NCI-H1436 (cell line): ENCODE data around the gene TMEM60.

ENCODE experiments used
- DNase-seq: peaks from one replicate; lab custom pipeline; 2025; lab: John Stamatoyannopoulos, UW

The TMEM60 gene

DNA sequence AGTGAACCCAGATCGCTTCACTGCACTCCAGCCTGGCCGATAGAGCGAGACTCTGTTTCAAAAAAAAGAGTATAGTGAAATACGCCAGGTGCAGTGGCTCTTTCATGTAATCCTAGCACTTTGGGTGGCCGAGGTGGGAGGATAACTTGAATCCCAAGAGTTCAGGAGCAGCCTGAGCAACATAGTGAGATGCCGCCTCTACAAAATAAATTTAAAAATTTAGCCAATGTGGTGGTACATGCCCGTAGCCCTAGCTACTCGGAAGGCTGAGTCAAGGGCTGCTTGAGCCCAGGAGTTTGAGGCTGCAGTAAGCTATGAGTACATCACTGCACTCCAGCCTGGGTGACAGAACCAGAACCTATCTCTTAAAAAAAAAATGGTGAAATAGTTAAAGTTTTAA lies 27.9 kb downstream of the TMEM60 start:
- no peak for DNase-seq

DNA sequence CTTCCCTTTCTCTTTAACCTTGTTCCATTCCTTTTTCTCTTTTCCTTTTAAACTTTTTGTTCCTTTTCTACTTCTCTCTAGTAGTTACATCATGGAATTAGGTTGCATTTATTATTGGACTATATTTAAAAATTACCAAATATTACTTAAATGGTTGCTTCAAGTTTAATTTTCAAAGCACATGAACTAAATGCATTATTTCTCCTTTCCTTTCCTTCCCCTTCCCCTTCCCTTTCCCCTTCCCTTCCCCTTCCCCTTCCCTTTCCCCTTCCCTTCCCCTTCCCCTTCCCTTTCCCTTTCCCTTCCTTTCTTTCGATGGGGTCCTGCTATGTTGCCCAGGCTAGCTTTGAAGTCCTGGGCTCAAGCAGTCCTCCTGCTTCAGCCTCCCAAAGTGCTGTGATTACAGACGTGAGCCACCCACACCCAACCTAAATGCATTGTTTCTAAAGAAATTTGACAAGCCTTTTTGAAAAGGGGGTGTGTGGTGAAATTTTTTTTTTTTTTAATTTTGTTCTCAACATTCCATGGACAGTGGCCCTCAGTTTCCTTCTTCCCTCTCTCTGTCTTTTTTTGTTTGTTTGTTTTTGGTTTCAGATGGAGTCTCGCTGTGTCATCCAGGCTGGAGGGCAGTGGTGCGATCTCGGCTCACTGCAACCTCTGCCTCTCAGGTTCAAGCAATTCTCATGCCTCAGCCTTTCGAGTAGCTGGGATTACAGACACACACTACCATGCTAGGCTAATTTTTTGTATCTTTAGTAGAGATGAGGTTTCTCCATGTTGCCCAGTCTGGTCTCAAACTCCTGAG lies 31.2 kb downstream of the TMEM60 start:
- no peak for DNase-seq

DNA sequence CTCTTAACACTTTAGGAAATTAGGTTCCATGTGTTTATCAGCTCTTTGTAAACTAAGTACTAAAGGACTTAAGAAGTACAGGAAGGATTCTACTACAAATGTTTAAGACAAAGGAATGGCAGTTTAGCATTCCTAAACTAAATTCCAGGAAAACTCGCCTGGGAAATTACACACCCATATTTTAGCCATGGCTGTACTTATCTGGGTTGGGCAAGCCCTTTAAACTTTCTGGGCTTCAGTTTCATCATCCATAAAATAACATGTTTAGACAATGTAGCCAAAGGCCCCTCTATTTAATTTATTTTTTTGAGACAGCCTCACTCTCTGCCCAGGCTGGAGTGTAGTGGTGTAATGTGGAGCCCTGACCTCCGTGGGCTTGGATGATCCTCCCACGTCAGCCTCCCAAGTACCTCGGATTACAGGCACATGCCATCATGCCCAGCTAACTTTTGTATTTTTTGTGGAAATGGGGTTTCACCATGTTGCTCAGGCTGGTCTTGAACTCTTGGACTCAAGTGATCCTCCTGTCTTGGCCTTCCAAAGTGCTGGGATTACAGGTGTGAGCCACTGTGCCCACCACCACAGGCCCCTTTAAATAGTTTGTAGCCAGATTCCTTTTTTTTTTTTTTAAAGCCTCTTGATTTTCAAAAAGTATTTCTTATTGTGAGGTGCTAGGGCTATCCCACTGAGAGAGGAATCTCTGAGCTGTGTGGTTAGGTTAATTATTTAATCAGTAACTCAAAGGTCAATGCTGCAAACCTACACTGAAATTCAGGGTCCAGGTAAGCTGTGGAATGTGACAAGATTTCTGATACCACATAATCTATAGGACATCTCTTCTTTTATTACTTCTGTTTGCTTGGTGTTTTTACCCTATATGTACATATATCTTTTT lies 32.1 kb downstream of the TMEM60 start:
- no peak for DNase-seq

DNA sequence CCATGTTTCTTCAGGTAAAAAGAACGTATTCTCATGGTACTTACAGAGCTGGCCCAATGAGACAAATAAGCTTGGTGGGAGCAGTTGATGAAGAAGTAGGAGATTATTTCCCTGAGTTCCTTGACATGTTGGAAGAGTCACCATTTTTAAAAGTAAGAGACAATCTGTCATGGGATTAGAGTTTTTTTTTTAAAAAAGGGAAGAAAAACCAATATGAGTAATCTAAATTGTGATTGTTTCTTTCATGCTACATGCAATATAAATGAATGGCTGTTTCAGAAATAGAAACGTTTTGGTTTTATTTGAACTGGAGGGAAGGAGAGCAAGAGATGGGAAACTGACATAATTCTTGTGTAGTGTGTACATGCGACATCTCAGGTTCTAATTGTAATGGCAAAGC lies 32.8 kb downstream of the TMEM60 start:
- DNase-seq: no peak

DNA sequence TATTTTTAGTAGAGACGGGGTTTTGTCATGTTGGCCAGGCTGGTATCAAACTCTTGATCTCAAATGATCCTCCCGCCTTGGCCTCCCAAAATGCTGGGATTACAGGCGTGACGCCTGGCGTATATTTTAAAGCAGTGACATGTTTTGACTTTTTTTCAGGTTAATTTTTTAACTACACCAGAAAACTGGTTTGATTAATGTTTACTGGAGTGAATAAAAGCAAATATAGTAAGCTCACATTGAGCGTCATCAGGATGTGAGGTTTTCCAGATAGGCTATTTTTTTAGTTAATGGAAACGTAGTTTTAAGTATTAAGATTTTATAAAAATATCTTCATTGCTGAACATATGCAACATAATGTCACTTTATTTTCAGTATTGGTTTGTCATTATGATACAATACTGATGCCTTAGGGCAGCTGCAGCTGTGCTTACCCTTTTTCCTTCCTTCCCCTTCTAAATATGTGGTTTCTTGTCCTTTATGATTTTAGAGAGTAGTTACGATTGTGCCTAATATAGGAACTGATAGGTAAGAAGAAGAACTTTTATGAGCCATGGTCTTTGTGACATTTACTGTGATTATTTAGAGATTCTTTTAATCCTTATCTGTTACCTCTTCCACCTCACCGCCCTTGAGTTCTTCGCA lies 37.3 kb downstream of the TMEM60 start:
- DNase-seq: no peak

DNA sequence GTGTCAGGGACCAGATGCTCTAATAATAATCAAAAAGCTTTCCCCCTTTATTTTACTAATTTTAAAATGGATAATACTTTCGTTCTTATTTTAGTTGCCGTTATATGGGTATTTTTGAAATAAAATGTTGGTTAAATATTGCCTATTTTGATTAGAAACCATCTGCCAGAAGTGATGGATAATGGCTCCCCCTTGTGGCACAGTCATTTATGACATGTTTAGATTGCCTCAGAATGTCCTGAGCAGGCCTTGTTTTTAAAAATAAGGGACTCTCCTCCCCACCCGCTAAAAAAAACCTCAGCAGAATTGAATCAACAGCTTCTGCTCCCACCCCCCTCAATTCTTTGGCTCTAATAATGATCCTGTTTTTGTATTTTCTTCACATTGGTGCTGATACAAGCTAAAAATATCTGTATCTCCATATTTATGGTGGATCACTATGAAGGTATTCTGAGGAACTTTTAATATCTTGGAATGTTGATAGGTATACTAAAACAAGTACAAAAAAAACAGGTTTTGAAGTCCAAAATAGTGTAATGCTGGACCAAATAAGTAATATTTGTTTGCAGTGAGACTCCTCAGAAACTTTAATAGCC lies 38.8 kb downstream of the TMEM60 start:
- DNase-seq: peak; percentile 40

DNA sequence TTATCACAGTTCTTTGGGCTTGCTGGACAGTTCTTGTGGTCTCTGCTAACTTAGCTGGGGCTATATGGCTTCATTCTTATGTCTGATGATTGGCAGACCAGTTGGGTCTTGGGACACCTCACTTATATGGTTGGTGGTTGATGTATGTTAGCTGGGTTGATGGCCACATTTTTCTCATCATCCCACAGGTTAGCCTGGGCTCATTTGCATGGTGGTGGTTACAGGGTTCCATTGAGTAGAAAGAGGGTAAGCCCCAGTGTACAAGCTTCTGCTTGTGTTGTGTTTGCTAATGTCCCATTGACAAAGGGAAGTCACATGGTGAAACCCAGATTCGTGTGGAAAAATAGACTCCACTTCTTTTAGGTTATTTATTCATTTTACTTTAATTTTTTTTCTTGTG lies 40.6 kb downstream of the TMEM60 start:
- no peak for DNase-seq

DNA sequence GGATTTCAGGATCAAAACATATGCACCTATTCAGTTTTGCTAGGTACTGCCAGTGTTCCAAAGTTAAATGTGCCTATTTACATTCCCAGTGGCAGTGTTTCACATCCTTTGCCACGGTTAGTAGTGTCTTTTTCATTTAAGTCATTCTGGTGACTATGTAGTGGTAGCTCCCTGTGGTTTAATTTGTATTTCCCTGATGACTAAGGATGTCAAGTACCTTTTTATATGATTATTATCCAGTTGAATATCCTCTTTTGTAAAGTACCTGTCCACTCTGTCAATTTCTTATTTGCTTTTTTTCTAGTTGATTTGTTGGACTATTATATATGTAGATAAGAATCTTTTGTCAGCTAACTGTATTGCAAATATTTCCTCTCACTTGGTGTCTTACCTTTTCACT lies 45.1 kb downstream of the TMEM60 start:
- DNase-seq: no peak

DNA sequence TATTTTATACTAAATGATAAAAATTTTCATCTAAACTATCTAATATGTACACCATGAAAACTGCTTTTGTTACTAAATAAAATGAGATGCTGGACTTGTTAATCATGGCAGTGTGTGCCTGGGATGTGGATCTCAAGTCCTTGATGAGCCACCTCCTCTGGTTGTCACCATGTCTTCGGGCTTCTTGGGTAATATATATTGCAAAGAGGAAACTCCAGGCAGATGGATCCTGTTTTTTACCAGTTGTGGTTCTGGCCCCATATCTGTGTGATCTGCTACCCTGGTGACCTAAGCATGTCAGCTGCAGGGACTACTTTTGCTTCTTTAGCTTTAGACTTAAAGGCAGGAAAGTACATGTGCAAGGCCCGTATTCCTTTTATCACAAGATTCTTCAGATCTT lies 46.2 kb downstream of the TMEM60 start:
- no peak for DNase-seq

DNA sequence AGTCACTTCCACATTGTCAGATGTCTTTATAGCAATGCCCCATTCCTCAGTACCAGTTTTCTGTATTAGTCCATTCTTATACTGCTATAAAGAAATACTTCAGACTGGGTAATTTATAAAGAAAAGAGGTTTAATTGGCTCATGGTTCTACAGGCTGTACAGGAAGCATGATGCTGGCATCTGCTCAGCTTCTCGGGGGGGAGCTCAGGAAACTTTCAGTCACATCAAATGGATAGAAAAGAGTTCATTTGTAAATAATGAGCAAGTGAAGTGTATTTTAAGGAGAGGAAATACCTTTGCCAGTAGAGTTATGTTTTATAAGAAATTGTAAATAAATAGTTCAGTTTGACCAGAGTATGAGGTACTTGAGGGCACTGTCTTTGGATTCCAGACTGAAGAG lies 50.5 kb downstream of the TMEM60 start:
- no peak for DNase-seq

DNA sequence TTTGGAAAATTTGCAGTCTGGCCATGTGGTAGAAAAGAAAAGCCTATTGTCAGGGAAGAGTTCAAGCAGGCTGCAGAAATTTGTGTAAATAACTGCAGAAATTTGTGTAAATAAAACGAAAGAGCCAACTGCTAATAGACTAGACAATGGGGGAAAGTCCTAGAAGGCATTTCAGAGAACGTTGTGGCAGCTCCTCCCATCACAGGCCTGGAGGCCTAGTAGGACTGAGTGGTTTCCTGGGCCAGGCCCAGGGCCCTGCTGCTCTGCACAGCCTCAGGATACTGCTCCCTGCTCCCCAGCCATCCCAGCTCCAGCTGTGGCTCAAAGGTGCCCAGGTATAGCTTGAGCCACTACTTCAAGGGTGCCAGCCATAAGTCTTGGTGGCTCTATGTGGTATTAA lies 51.1 kb downstream of the TMEM60 start:
- DNase-seq: no peak

DNA sequence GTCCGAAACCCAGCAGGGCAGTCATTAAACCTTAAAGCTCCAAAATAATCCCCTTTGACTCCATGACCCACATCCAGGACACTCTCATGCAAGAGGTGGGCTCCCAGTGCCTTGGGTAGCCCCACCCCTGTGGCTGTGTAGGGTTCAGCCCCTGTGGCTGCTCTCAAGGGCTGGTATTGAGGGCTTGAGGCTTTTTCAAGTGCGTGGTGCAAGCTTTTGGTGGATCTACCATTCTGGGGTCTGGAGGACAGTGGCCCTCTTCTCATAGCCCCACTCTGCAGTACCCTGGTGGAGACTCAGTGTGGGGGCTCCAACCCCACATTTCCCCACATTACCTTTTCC lies 51.4 kb downstream of the TMEM60 start:
- DNase-seq: no peak

DNA sequence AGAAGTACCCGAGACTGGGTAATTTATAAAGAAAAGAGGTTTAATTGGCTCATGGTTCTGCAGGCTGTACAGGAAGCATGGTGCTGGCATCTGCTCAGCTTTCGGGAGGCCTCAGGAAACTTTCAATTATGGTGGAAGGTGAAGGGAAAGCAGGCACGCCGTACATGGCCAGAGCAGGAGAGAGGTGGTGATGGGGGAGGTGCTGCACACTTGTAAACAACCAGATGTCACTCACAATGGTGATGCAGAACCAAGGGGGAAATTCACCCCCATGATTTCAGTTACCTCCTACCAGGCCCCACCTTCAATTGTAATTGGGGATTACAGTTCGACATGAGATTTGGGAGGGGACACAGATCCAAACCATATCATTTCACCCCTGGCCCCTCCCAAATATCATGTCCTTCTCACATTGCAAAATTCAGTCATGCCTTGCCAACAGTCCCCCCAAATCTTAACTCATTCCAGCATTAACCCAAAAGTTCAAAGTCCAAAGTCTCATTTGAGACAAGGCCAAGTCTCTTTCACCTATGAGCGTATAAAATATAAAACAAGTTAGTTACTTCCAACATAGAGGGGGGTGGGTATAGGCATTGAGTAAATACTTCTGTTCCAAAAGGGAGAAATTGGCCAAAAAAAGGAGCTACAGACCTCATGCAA lies 51.9 kb downstream of the TMEM60 start:
- no peak for DNase-seq

DNA sequence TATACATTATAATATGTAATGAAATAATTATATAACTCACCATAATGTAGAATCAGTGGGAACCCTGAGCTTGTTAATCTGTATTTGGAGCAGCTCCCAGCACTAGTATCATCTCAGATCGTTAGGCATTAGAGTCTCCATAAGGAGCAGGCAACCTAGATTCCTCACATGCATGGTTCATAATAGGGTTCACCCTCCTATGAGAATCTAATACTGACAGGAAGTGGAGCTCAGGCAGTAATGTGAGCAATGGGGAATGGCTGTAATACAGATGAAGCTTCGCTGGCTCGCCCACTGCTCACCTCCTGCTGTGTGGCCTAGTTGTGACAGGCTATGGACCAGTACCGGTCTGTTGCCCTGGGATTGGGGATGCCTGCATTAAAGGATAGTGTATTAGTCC lies 52.5 kb downstream of the TMEM60 start:
- no peak for DNase-seq
